SKM-1 treated with dmso at 0.1 percent for 144 hours (cell line): Measurements from ENCODE around the gene NSMCE1.
A peak's percentile ranks its signal among the peaks of the same experiment; 100 is the strongest.
"Not testable (repeated sequence)": the region's sequence is repeated elsewhere in the genome, so short reads cannot be mapped to it uniquely, and the experiment has no call there.

Experiments used
- DNase-seq: peaks from one replicate; lab custom pipeline; 2025; ENCODE audit not compliant: unreplicated experiment; lab: John Stamatoyannopoulos, UW

Gene NSMCE1

GRCh38 chr16:27272697-27273096 is 4.1 kb upstream of the NSMCE1 start:
- DNase-seq = not testable (repeated sequence)

- DNase-seq = no peak
These were observed 3.5 kb upstream of the NSMCE1 start for GRCh38 chr16:27272076-27272475.

- DNase-seq = no peak
These were observed 1.8 kb upstream of the NSMCE1 start for GRCh38 chr16:27270349-27270748.

GRCh38 chr16:27269300-27270150 is 953 bp upstream of the NSMCE1 start:
- no peak for DNase-seq

- peak; percentile 19 for DNase-seq
These were observed 1.4 kb downstream of the NSMCE1 start for GRCh38 chr16:27267037-27267677.

GRCh38 chr16:27265982-27266381 is 2.6 kb downstream of the NSMCE1 start:
- no peak for DNase-seq

GRCh38 chr16:27264151-27264550 is 4.4 kb downstream of the NSMCE1 start:
- DNase-seq = no peak

- DNase-seq = peak; percentile 64
These were observed 5.6 kb downstream of the NSMCE1 start for GRCh38 chr16:27262904-27263423.

GRCh38 chr16:27259710-27260109 is 8.9 kb downstream of the NSMCE1 start:
- DNase-seq = no peak

- DNase-seq = no peak
These were observed 10.3 kb downstream of the NSMCE1 start for GRCh38 chr16:27258241-27258734.

- no peak for DNase-seq
These were observed 11.3 kb downstream of the NSMCE1 start for GRCh38 chr16:27257271-27257670.

GRCh38 chr16:27256861-27257260 is 11.7 kb downstream of the NSMCE1 start:
- no peak for DNase-seq

GRCh38 chr16:27254262-27254811 is 14.2 kb downstream of the NSMCE1 start:
- no peak for DNase-seq

GRCh38 chr16:27253526-27253930 is 15.0 kb downstream of the NSMCE1 start:
- no peak for DNase-seq

GRCh38 chr16:27252206-27252585 is 16.4 kb downstream of the NSMCE1 start:
- no peak for DNase-seq

GRCh38 chr16:27251541-27252205 is 16.9 kb downstream of the NSMCE1 start:
- no peak for DNase-seq

GRCh38 chr16:27248886-27249285 is 19.7 kb downstream of the NSMCE1 start:
- not testable (repeated sequence) for DNase-seq

GRCh38 chr16:27248036-27248435 is 20.5 kb downstream of the NSMCE1 start:
- no peak for DNase-seq

GRCh38 chr16:27247076-27247475 is 21.5 kb downstream of the NSMCE1 start:
- DNase-seq = not testable (repeated sequence)

- no peak for DNase-seq
These were observed 22.1 kb downstream of the NSMCE1 start for GRCh38 chr16:27246439-27246838.
